HG03060 (cell line): ENCODE measurements around the gene GMEB2.
"Not testable (repeated sequence)": the region's sequence is repeated elsewhere in the genome, so short reads cannot be mapped to it uniquely, and the experiment has no call there.

Source experiments
- ATAC-seq: cut with Tn5 transposase; IDR thresholded peaks from one replicate; pipeline ENCODE4 v1.9.1; 2021; ENCODE audit warnings: low read depth, moderate number of reproducible peaks; ENCODE audit not compliant: unreplicated experiment

The GMEB2 gene

DNA sequence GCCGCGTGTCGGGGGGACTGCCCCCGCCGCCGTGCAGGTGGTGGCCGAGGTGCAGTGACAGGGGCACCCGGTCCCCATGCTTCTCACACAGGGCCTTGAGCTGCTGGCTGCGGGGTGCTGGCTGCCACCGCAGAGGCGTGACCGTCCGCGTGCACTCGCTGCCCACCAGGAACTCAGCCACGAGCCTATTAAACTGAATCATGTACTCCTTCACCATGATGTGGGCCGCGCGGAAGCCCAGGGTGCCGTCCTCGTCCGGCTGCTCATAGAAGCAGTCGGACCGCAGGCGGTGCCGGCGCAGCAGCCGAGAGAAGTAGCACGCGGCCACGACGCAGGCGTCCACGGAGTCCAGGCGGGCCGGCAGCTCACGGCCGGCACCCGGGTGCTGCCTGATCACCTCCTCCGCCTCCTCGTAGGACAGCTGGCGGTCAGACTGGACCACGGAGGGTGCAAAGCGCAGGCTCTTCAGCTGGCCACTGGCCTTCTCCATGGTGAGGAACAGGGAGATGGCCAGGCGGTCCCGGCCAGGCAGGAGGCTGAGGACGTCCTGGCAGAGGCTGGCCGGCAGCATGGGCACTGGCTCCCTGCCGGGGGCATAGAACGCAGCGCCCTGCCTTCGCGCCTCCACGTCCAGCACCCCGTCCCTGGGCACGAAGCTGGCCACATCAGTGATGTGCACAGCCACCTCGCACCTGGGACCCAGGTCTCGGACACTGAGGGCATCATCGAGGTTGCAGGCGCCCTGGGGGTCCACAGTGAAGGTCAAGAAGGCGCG is 62.7 kb downstream of the GMEB2 start:
- no peak for ATAC-seq

DNA sequence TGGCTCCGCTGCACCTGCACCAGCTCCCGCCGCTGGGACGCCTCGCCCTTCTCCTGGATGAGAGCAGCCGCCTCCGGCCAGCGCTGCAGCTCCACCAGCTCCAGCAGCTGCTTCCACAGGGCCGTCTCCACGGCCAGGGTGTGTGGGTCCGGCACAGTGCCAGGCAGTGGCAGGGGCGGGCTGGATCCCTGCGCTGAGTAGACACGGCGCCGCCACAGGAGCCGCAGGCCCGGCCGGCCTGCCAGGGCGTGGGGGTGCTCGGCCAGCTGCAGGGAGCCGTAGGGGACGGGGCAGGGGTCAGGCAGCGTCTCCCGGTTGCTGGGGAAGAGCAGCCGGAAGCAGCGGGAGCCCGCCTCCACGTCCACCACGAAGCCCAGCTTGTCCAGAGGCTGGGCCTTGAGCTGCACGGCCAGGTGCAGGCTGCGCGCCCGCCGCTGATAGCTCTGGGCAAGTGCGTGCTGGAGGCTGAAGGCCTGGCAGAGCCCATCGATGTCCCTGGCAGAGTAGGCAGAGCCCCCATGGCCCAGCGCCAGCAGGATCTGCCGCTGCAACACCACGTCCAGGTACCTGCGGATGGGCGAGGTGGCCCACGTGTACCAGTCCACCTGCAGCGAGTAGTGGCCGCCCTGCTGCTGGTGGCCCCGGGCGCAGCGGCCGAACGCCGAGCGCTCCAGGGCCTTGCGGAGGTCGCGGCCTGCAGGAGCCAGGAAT is 63.5 kb downstream of the GMEB2 start:
- ATAC-seq, result no peak

DNA sequence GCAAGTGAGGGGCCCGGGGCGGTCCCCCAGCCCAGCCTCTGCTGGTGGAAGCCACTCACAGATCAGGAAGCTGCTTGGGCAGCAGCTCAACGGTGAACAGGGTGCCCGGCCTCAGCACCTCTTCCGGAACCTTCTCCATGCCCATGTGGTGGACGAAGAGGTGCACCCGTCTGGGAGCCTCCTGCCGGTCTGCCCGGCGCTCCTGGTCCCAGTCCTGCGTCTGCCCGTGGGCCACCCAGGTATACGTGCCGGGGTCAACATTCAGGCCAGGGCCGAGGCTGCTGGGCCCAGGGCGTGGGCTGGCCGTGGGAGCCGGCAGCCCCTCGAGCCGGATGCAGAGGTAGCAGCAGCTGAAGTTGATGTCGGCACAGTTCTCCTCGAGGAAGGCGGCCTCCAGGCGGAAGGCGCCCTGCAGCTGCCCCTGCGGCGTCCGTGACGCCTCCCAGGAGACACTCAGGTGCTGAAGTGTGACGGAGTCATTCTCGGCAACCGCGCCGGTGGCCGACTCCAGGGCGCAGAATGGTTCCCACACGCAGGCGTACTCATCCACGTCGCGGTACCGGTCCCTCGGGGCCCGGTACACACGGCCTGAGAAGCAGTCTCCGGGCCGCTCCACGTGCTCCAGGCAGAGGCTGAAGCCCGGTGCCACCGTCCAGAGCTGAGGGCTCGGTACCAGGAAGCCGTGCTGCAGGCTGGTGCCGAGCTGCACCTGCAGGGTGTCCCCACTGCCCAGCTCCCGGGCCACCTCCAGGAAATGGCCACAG is 64.3 kb downstream of the GMEB2 start:
- ATAC-seq, result no peak

DNA sequence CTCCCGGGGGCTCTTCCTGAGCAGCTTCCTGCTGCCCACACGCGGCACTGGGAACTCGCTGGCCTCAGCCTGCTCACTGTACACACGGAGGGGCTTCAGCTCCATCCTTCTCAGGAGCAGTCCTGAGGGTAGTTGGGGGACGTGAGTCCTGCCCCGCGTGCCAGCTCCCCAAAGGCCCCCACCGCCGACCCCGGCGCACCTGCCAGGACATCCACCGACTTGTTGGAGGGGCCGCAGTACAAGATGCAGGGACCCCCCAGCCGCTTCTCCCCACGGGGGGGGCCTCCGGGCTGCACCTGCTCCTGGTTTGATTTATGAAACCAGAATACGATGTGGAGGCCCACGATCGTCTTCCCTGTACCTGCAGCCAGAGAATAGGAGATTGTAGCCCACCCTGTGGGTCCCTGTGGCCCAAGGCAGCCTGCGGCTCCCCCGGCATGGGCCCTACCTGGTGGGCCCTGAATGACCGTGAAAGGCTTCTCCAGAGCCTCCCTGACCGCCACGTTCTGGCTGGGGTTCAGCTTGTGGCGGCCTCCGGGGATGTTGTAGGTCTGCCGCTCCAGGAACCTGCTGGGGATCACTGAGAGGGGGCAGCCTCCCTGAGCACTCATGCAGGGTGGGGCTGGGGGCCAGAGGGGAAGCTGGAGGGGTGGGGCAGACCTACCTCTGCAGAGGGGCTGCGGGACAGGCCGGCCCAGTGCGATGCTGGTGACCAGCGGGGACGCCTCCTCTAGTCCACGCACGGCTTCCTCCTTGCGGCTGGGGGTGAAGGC is 65.1 kb downstream of the GMEB2 start:
- no peak for ATAC-seq

DNA sequence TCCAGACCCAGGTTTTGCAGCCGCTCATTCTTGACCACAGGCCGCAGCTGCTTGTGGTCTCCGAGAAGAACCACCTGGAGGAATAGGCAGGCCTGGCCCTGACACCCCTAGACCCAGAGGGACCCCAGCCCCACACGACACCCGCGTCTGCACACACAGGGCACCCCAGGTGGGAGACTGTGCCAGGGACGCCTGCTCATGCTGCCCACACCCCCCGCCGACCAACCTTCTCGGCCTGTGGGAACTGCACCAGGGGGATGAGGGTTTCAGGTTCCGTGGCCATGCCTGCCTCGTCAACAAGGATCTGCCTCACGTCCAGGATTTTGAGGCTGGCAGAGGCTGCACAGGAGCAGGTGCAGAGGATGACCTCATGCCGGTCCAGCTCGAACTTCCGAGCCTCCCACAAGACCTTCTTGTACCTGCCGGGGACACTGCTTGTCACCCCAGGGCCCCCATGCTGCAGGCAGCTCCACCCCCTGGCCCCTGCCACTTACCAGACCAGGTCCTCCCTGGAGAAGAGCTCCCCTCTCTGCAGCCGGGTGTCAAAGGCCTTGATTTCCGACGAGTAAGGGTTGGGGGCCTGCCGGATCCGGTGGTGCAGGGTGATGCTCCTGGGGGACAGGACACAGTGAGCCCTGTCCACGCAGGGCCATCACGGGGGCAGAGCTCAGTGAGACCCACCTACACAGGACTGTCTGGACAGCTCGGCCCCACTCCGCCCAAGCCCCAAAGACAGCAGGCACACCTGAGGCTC is 65.9 kb downstream of the GMEB2 start:
- ATAC-seq, result no peak

DNA sequence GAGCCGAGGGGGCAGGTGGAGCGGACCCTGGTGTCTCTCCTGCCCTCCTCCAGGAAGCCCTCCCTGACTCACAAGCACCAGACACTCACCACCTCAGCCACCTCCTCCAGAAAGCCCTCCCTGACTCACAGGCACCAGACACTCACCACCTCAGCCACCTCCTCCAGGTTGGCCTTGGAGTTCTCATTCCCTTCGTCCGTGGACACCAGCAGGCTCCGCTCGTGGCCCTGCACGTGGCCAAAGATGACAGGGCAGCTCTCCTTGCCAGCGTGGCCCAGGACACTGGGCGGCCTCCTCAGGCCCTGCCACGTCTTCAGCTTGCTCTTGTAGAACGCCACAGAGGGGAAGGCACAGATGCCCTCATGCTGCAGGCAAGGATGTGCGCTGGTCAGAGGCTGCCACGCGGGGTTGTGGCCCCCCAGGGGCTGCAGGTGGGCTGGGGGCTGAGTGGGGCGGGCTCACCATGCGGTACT is 66.5 kb downstream of the GMEB2 start:
- ATAC-seq, result no peak

DNA sequence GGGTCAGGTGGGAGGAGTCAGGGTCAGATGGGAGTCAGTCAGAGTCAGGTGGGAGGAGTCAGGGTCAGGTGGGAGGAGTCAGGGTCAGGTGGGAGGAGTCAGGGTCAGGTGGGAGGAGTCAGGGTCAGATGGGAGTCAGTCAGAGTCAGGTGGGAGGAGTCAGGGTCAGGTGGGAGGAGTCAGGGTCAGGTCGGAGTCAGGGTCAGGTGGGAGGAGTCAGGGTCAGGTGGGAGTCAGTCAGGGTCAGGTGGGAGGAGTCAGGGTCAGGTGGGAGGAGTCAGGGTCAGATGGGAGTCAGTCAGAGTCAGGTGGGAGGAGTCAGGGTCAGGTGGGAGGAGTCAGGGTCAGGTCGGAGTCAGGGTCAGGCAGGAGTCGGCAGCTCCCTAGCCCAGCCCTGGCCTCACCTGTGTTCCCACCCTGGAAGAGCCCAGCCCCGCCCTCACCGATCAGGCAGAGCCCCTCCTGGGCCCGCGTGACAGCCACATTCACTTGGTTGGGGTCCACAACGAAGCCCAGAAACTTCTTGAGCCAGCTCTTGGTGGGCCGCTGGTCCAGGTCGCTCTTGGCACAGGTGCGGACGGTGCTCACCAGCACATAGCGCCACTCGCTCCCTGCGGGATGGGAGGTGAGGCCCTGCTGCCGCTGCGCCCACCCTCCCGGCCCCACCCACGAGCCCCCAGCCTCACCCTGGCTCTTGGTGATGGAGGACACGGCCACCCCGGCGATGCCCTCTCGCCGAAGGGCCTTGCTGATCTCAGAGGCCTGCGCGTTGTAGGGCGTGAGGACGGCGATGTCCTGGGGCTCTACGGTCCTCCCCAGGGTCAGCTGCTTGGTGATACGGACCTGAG is 67.2 kb downstream of the GMEB2 start:
- not testable (repeated sequence) for ATAC-seq

DNA sequence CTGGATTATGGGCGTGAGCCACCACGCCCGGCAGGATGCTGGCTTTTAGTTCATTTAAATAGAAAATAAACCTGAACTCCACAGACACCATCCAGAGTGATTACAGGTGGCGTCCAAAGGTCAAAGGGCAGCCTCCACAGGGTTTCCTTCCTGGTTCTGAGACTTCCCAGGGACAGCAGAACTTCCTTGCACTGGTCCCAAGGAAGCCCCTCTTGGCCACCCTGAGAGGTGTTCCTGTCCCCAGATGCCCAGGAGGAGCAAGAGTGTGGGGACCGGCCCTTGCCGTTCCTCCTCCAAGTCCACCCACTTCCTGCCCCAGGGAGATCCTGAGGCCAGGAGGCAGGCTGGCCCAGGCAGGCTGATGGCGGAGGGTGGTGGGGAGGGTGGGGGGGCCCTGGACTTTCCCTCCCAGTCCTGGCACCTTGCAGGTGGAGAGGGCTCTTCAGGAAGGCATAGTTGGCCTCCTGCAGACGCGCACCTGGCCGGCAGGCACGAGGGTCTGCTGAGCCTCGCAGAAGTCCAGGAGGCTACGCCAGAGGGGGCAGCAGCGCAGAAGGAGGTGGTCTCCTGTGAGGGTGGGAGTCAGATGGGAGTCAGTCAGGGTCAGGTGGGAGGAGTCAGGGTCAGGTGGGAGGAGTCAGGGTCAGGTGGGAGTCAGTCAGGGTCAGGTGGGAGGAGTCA is 68.0 kb downstream of the GMEB2 start:
- no peak for ATAC-seq

DNA sequence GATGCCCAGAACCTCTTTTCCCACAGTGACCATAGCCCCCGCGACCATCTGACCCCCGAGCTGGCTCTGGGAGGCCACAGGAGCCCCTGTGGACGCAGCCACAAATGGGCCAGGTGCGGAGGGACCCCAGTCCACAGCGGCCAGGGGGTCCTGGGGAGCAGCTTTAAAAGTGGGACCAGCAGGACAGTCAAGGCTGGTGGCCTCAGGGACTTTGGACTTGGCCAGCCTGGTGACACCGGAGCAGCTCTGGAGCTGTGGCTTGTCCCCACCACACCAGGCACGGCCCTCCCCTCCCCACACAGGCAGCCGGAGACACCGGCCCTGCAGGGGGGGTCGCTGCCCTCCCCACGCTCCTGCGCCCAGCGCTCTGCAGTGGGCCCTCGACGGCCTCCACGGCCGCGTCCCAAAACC is 69.4 kb downstream of the GMEB2 start:
- no peak for ATAC-seq

DNA sequence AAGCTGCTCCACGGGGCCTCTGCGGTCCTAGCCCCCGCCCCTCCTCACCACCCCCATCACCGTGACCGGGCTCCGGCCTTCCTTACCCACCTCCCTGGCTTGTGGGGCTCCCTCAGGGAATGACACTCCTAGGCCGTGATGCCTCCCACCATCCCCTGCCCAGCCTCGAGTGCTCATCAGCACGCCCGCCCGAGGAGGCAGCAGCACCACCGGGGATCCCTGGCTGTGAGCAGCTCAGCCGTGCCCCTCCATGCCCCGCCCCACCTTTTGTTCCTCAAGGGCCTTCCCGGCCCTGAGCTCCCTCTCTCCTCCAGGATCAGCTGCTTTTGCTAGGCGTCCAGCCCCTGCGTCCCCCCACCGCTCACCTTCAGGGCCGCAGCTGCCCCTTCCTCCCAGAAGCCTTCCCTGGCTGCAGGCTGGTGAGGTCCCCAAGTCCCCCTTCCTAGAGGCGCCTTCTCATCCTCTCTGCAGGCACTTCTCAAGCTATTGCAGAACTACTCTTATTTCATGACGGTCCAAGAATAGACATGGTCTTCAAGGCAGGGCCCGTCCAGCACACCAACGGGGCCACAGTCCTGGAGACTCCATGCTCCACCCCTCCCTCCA is 69.9 kb downstream of the GMEB2 start:
- no peak for ATAC-seq

DNA sequence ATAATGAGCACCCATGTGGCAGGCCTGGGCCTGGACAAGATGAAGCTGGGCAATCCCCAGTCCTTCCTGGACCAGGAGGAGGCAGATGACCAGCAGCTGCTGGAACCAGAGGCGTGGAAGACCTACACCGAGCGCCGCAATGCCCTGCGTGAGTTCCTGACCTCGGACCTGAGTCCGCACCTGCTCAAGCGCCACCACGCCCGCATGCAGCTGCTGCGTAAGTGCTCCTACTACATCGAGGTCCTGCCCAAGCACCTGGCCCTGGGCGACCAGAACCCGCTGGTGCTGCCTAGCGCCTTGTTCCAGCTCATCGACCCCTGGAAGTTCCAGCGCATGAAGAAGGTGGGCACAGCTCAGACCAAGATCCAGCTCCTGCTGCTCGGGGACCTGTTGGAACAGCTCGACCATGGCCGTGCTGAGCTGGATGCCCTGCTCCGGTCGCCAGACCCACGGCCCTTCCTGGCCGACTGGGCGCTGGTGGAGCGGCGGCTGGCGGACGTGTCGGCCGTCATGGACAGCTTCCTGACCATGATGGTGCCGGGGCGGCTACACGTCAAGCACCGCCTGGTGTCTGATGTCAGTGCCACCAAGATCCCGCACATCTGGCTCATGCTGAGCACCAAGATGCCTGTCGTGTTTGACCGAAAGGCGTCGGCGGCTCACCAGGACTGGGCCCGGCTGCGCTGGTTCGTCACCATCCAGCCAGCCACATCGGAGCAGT is 71.1 kb downstream of the GMEB2 start:
- ATAC-seq, result no peak

DNA sequence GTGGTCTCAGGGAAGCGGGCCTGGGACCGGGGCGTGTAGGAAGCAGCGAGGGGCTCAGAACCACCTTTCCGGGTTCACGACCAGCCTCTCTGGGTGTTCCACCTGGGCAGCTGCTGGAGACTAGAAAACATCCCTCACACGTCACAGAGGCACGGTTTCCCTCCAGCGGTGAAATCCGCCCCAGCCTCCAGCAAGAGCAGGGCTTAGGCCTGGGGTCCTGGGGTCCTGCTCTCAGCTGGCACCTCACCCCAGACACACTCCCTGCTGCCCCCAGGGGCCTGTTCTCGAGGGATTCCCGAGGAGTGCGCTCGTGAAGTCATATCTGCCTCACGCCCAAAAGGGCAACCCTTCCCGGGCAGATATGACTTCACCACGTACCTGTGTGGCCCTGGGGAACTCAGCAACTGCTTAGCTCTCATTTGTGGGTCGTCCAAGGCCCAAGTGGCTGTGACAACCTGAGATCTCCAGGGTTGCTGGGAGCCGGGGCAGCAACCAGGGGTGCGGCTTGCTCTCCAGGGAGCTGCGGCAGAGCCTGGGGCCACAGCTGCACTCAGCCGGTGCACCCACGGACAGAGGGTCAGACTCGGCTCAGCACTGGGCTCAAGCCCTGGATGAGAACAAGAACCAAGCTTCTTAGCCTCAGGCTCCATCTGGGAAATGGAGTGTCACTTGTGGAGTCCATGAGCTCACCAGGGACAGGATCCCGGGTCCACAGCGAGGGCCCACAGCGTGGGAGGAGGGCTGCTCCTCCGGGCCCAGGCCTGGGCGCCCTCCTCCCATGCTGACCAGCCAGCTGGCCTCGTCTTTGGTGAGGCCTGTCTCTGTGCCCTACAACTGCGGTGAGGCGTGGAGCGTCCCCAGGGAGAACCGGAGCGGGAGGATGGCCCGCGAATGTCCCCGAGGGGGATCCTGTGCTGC is 72.3 kb downstream of the GMEB2 start:
- peak; percentile 32 for ATAC-seq

DNA sequence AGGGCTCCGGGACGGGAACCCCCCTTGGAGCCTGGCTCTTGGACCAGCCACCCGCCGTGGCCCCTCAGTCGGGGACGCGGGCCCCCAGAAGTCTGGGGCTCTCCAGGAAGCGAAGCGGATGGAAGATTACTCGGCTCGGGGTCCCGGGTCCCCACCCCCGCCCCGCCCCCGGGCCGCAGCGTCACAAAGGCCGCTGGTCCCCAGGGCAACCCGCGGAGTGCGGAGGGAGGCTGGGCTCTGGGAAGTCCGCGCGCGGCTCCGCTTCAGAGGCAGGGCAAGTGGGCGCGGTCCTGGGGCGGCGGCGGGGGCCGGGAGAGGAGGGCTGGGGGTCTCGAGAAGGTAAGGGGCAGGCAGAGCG is 73.0 kb downstream of the GMEB2 start, which contains the start of gene FNDC11:
Gene FNDC11 (plus strand): TSS at position 227 of the 358 bp plus-strand sequence. CDS start 1,505 bp downstream, outside the sequence.
- no peak for ATAC-seq

DNA sequence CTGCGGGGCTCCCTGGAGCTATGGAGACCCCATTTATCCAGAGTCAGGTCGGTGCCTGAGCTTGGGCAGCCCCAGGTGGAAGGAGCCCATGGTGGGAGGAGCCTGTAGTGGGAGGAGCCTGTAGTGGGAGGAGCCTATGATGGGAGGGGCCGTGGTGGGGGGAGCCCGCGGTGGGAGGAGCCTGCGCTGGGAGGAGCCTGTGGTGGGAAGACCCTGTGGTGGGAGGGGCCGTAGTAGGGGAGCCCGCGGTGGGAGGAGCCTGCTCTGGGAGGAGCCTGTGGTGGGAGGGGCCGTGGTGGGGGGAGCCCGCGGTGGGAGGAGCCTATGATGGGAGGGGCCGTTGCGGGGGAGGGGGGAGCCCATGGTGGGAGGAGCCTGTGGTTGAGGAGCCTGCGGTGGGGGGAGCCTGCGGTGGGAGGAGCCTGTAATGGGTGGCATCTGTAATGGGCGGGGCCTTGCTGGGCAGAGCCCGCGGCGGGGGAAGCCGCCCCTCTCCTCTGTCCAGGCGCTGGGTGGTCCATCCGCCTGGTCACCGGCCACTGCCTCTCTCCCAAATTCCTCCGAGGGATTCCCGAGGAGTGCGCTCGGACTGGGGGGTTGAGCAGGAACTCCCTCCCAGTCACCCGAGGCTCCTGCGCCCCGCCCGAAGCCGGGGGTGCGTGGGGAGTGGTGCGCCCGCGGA is 73.5 kb downstream of the GMEB2 start:
- no peak for ATAC-seq

DNA sequence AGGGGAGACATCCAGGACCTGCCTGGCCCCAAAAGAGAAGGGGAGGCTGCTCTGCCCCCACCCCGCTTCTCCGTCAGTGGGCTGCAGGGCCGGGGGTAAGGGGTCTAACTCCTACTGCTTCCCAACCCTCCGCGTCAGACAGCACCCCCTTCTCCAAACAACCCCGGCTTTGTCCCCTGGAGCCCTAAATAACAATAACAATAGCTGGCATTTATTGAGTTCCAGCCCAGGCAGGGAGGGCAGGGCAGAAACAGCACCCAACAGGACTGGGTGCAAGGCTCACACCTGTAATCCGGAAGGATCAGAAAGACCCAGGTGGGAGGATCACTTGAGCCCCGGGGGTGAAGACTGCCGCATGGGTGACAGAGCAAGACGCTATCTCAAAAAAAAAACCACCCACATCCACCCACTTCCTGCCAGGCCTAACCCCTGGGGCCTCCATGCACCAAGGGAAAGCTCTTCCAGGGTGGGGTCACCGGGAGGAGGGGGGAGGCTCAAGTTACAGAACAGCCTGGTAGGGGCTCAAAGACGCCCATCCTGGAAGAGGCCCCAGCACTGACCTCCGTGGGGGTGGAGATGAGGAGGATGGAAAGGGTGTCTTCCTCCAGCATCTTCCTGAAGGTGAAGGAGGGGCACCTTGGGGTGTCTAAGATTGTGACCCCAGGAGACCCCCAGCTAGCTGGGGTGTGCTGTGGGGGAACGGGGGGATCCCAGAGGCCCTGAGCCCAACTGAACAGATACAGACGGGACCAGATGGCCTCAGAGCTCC is 74.2 kb downstream of the GMEB2 start:
- ATAC-seq, result no peak
